Stimulated activated CD4-positive, alpha-beta T cell treated with anti-CD3 and anti-CD28 coated beads, TNF-alpha, amount 100 ng/mL, for 1 hour (primary cell): ENCODE data around the gene SERPINA6.
"Not testable (repeated sequence)": the region's sequence is repeated elsewhere in the genome, so short reads cannot be mapped to it uniquely, and the experiment has no call there.

Experiments
- DNase-seq, 3 donors: peaks; one replicate each; pipeline ENCODE4 v3.0.0-alpha.2; 2020; ENCODE audit warnings: low read depth in 3 of 3, low spot score in 1 of 3

Gene SERPINA6

GRCh38 chr14:94292872-94293577 lies 30.1 kb downstream of the SERPINA6 start, which contains the start of gene SERPINA10:
TSS of gene SERPINA10 (minus strand) at chr14:94293268. CDS start at chr14:94290593, 2,675 bp downstream.
- DNase-seq, result no peak

DNA sequence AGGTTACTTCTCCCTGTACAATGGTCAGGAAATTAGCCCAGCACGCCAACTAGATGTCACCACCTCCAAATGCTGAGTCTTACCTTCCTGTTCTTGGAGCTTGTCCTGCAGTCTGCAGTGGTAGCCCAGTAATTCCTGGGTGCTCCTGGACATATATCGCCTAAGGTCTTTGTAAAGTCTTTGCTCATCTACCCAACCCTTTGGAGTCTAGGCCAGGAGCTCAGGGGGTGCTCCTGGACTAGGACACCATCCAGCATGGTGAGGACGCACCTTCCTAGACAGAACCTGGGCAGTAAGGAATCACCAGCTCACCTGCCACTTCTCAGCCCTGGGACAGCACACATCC lies 30.6 kb downstream of the SERPINA6 start:
- DNase-seq, result no peak

DNA sequence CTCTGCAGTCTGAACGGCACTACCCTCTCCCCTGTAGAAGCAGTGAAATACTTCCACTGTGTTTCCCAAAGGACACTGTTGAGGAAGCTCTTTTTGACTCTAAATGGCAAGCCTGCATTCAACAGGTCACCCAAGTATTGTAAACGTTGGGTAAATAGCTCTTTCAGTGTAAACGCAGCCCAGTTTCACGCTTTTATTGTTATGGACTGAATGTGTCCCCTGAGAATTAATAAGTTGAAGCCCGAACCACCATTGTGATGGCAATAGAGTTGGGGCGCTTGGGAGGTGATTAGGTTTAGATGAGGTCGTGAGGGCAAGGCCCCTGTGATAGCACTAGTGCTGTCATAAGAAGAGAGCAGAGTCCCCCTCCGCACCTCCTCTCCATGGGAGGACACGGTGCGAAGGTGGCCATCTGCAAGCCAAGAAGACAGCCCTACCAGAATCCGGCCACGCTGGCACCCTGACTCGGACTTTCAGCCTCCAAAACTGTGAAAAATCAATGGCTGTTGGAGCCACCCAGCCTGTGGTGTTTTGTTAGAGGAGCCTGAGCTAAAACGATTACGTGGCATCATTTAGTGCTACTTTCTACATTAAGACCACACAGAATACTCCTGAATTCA lies 31.1 kb downstream of the SERPINA6 start:
- DNase-seq, result no peak

DNA sequence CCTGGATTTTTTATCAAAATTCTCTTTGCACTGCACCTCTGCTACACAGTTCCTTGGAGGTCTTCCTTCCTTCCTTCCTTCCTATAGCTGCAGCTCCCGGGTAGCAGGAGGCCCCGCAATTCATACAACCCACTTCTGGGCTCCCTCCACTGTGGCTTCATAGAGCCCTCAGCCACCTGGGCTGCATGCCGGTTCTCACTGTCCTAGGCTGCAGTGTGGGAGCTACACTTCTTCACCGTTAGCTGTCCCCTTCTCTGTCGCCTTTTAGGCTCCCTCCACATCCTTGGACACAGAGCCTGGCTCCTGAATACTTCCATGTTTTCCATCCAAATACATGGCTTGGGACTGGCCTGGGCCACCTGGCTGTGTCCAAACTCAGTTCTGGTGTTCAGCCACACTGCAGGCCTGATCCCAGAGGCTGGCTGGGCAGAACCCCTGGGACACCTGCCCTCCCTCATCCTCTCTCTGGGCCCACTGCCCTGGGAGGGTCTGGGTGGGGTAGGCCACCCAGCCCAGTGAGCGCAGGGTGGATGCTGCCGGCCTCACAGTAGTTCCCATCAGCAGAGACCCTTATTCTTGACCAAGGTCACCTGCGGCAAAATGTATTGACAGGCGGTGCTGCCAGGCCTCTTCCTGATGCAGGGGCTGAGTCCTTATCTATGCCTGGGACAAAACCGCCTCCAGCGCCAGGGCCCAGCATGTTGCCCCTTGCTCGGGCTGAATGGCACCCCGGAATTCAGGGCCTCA lies 31.8 kb downstream of the SERPINA6 start:
- DNase-seq, result no peak

GRCh38 chr14:94290197-94290596 lies 32.9 kb downstream of the SERPINA6 start:
- no peak for DNase-seq

GRCh38 chr14:94288610-94289465 lies 34.3 kb downstream of the SERPINA6 start:
- DNase-seq, result no peak

DNA sequence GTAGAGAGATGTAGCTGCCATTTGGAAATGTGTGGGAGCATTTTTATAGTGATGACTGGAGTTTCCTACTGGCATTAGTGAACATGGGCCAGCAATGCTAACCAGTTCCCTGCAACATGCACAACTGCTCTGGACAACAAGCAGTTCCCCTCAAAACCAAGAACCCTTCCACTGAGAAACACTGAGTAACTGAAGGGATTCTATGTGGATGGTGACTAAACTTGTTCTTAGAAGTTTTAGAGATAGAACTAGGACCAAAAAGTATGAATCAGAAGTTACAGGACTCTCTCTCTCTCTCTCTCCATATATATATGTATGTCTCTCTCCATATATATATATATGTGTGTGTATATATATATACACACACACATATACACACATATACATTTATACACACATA lies 38.0 kb downstream of the SERPINA6 start:
- no peak for DNase-seq

DNA sequence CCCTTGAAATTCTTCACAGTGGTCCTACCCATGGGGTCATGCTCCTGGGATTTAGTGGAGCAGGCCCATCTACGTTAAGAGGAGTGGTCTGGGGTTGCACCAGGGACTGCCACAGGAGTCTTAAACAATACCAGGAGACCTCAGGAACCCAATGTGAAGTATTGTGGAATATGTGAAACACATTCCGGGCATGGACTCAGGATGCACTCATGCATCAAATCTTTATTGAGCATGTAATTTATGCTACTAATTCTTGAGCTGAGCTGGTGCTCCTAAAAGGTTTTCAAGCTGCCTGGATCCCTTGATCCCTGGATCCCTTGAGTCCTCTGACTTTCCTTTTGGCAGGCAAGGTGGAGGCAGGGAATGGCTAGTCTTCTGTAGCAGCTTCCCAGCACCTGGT lies 38.9 kb downstream of the SERPINA6 start:
- no peak for DNase-seq

GRCh38 chr14:94282991-94283723 lies 40.0 kb downstream of the SERPINA6 start:
- DNase-seq, result no peak

DNA sequence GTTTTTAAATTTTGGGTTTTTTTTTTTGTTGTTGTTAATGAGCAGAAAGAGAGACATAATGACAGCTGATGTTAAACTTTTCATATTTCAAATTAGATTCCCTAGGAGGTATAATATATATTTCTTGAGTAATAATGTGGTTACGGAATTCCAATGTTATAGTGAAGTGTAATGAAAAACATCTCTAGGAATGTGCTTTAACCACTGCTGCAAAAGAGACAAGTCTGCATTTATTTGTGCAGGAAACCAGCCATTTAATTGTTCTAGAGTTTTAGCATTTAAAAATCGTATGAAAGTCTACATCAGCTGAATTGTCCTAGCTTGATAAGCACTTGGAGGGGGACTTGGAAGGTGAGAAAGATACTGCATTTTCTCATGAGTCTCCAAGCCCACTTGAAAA lies 44.4 kb downstream of the SERPINA6 start:
- no peak for DNase-seq

GRCh38 chr14:94276898-94277561 lies 46.1 kb downstream of the SERPINA6 start:
- DNase-seq, result not testable (repeated sequence)

GRCh38 chr14:94269156-94269555 lies 54.0 kb downstream of the SERPINA6 start:
- no peak for DNase-seq

GRCh38 chr14:94268582-94268981 lies 54.6 kb downstream of the SERPINA6 start:
- not testable (repeated sequence) for DNase-seq

GRCh38 chr14:94267352-94267751 lies 55.8 kb downstream of the SERPINA6 start:
- no peak for DNase-seq

- DNase-seq, result not testable (repeated sequence)
Measured at GRCh38 chr14:94264195-94264594, 58.9 kb downstream of the SERPINA6 start.
